Peyer's patch (tissue), 4 donors: ENCODE results near the gene SH2D7.

Source experiments
- POLR2A ChIP-seq, 2 donors: fragments of 450-650 bp; IDR thresholded peaks; one replicate each; pipeline ENCODE4 v1.5.1; 2017; ENCODE audit warnings: antibody characterized with exemption in 2 of 2, mild to moderate bottlenecking in 2 of 2, moderate library complexity in 2 of 2
- TF ChIP-seq, protein P1 (sequence below), 6 experiments: fragments of 450-650 bp in 4 of 6; fragments of 200-600 bp in 2 of 6; sonication (generic) in 1 of 6; IDR thresholded peaks; one replicate each; pipeline ENCODE4 v1.5.1; 2017 to 2019; ENCODE audit warnings: antibody characterized with exemption in 6 of 6, mild to moderate bottlenecking in 3 of 6, moderate library complexity in 1 of 6

DNA sequence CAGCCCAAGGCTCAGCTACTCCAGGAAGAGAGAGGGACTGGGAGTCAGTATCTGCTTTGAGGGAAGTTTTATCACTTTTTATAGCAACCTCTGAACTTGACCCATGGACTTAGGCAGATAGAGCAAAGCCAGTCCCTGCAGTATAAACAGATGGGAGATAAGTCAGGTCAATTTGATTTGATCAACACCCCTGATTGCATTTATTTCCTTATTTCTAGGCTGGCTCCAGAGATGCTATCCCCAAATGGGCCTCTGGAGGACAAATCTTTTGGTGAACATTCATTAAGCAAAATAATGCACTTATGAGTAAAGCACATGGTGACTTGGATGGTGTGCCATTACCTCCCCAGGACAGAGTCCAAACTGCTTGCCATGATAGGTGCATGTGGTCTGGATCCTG is 47.9 kb downstream of the SH2D7 start:
- TF ChIP-seq, protein P1, sequence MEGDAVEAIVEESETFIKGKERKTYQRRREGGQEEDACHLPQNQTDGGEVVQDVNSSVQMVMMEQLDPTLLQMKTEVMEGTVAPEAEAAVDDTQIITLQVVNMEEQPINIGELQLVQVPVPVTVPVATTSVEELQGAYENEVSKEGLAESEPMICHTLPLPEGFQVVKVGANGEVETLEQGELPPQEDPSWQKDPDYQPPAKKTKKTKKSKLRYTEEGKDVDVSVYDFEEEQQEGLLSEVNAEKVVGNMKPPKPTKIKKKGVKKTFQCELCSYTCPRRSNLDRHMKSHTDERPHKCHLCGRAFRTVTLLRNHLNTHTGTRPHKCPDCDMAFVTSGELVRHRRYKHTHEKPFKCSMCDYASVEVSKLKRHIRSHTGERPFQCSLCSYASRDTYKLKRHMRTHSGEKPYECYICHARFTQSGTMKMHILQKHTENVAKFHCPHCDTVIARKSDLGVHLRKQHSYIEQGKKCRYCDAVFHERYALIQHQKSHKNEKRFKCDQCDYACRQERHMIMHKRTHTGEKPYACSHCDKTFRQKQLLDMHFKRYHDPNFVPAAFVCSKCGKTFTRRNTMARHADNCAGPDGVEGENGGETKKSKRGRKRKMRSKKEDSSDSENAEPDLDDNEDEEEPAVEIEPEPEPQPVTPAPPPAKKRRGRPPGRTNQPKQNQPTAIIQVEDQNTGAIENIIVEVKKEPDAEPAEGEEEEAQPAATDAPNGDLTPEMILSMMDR (IDR thresholded peaks at IDR 0.05) = peak in 3 of 6 experiments; percentile 43 to 55 (median 48)
- TF ChIP-seq POLR2A (IDR thresholded peaks at IDR 0.05) = peak in 1 of 2 donors; percentile 18
